G401.6 (cell line): ENCODE results near the gene ZNF860.
"Not testable (repeated sequence)": the region's sequence is repeated elsewhere in the genome, so short reads cannot be mapped to it uniquely, and the experiment has no call there.

Experiments used
- FAIRE-seq: peaks from 2 replicates; lab custom pipeline; 2012; peaks lifted over from hg19 to GRCh38; lab: Jason Lieb, UNC

ZNF860 gene

DNA sequence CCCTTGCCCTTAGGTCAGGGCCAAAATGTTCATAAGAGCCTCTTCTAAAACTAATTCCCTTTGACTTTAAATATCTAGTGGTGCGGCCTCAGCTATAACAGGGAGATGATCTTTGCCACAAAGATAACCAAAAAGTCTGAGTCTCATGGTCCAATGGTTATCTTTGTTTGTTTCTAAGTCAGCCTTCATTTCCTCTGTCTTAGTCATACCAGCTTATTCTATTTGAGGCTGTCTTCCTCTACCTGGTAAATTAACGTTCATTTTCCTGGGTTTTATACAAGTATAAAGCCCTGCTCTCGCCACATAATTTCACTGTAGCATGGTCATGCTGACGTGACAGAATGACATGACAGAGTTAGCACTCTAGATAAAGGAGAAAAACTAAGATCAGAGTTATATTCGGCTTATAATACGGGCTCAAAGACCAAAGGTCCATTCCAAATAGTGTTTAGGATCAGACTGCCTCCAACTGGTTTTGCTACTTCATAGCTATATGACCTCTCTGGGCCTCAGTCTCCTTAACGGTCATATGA, 18.4 kb downstream of the ZNF860 start:
- FAIRE-seq: no peak

DNA sequence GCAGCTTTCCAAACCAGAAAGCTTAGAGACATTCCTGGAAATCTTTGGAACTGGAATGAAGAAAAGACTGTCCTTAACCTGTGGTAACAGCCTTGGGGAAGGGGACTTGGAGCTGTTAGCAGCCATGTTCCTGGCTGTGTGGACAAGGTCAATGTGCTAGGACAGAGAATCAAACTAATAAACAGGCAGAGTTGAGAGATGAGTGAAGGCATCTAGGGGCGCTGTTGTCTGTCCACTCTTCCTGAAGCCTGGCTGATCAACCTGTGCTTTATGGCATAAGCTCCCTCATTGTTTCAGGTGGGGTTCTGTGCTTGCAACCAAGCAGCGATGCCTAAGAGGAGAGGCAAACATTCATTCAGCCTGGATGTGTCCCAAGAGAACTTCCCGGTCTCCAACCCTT, 19.3 kb downstream of the ZNF860 start:
- FAIRE-seq: no peak

DNA sequence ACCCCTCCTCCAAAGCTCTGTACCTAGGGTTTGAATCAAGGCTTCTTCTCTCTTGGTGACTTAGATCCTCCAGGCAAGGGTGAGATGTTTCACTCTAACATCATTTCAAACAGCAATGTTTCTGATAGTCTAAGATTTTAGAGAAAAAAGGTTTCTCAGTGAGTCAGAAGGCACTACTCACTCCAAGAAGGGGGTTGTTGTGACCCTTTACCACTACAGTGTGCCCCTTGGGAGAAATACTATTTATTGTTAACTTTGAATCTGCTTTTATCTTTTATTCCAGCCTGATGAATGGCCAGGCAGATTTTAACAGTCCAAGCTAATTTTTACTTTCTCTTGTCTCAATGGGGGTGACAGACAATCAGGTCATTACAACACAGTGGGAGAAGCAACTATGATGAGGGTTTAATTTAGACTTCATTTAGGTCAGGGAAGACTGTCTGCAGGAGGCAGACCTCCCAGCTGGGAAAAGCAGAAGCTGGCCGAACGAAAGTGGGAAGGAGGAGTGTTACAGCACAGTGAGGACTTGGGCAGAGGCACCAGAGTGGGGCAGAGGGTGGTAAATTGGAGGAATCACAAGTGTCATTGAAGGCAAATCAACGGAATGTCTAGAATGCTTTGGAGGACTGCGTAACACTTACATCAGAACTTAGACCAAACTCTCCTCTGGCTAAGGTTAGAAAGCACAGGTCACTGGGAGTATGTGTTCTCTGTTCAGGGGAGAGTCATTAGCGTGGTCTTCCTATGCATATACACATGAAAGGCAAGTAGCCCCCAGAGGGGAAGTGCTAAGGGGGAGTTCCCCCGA, 21.2 kb downstream of the ZNF860 start:
- no peak for FAIRE-seq

DNA sequence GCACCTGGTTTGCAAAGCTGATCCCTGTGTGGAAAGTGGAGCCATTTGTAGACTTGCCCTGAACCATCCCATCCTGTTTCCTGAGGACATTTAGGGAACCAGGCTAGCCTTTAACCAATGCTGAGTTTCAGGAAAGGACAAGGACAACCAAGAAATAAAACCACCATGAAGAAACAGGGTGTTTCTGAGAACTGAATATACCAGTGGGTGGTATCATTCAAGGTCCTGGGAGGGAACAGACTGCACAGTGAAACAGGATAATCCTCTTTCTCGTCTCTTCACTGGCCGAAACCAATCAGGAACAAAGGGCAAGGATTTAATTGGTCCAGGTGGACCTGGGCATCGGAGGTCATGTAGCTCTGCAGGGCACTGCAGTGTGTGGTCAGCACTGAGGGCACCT, 21.8 kb downstream of the ZNF860 start:
- FAIRE-seq: no peak

DNA sequence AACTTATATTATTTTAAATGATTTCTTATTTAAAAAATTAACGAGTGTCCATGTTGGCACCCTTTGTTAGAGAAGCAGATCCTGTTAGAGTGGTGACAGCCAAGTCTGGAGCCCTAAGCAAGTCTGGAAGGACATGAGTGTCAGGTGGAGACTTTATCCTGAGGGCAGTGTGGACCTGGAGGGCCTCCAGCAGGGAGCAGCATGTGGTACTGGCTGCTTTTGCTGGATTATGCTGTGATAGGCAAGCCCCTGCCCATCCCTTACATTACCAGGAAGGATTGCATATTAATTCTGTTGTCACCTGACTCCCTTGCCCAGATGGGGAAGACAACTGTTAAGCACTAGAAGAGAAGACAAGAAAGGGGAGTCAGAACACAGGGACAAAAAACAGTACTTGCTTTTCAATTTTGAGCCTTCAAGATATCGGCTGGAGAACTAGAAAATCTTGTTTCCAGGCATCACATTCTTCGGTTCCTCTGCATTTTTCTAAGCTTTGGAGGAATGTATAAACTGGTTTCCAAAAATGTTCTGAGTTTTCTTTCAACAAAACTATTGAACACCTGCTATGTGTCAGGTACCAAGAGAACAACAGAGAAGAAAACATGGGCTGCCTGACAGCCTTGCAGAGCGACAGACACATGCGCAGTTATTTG, 22.7 kb downstream of the ZNF860 start:
- no peak for FAIRE-seq

DNA sequence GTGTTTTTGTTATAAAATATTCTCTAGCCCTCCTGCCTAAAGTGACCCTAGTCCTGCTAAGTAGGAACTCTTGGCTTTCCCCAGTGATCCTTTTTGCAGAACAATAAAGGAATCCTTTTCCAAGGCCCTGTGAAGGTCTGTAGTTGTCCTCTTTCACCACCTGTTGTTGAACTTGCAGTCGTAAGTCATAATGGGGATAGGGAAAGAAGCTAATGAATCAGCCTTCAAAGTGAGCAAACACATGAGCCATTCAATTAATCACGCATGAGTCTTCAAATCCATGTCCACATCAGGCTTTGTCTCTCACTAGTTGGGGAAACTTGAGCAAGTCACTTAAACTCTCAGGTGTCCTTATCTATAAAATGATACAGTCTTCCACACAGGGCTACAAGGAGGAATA, 27.6 kb downstream of the ZNF860 start:
- no peak for FAIRE-seq

DNA sequence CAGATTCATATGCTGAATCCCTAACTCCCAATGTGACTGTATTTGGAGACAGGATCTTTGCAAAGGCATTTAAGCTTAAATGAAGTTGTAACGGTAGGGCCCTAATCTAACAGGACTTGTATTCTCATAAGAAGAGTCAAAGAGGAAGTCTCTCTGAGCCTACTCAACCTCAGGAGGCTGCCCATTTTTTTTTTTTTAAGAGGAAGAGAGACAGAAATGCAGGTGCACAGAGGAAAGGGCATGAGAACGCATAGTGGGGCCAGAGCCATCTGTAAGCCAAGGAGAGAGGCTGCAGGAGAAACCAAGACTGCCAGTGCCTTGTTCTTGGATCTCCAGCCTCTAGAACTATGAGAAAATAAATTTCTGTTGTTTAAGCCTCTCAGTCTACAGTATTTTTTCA, 28.4 kb downstream of the ZNF860 start:
- no peak for FAIRE-seq

DNA sequence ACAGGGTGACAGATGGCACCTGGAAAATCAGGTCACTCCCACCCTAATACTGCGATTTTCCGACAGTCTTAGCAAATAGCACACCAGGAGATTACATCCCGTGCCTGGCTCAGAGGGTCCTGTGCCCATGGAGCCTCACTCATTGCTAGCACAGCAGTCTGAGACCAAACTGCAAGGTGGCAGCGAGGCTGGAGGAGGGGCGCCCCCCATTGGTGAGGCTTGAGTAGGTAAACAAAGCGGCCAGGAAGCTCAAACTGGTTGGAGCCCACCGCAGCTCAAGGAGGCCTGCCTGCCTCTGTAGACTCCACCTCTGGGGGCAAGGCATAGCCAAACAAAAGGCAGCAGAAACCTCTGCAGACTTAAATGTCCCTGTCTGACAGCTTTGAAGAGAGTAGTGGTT, 29.1 kb downstream of the ZNF860 start:
- FAIRE-seq: not testable (repeated sequence)

DNA sequence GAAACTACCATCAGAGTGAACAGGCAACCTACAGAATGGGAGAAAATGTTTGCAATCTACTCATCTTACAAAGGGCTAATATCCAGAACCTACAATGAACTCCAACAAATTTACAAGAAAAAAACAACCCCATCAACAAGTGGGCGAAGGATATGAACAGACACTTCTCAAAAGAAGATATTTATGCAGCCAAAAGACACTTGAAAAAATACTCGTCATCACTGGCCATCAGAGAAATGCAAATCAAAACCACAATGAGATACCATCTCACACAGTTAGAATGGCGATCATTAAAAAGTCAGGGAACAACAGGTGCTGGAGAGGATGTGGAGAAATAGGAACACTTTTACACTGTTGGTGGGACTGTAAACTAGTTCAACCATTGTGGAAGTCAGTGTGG, 34.1 kb downstream of the ZNF860 start:
- not testable (repeated sequence) for FAIRE-seq

DNA sequence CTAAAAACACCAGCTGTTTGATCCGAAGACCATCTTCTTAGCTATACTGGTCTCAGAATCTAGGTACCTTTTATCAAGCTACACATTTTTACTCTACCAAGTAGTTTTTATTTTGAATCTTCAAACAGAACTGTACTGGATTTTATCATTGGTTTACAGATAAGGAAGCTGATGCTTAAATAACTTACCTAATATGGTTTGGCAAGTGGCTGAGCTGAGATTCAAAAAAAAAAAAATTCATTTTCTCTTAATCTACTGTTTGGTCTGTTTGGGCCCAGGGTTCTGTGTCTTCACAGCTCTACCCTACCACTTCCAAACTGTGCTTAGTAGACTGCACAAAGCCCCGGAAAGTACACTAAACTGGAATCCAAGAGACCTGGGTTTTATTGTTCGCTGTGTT, 35.7 kb downstream of the ZNF860 start:
- no peak for FAIRE-seq

DNA sequence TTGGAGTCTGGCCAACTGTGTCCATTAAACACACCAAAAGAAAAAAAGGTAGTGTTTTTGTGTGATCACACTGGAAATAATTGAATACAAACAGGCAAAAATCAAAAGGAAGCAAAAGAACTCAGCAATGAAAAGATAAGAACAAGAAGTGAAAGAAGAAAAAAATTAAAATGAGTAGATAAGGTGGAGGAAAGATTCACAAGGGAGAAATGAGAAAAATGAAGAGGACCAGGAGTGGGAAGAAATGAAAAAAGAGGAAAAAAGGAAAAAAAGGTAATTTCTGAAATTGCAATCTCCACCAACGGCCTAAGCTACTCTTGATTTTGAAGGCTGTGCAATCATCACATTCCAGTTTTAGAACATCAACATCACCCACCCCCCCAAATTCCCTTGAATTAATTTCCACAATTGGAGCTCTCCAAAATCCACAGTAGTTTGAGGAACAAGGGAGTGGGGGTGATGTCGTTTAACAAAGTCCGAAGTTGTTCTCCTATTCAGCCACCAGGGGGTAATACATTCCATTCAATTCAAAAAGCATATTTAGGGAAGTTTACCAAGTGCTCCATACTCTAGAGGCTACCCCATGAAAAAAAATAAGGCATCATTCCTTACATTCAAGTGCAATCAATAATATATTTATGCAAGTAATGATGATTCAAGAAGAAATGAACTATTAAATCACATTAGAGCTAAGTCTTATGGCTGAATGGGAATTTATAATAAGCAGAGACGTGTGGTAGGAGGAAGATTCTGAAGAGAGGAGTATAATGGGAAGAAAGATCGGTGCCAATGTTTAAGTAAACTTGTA, 37.4 kb downstream of the ZNF860 start:
- FAIRE-seq: peak; percentile 96

DNA sequence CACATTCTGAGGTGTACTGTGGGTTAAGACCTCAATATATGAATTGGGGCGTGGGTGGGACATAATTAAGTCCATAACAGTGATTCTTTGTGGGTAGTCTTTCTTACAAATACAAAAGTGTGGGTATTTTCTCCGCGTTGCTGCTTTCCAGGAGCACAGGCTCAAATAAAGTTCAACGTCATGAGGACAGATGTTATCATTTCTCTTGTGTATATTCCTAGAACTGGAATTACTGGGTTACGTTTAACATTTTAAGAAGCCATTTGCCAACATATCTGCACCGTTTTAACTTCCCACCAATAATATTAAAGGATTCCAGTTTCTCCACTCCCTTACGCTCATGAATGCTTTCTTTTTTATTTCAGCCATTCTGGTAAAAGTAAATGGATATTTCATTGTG, 39.6 kb downstream of the ZNF860 start:
- no peak for FAIRE-seq

DNA sequence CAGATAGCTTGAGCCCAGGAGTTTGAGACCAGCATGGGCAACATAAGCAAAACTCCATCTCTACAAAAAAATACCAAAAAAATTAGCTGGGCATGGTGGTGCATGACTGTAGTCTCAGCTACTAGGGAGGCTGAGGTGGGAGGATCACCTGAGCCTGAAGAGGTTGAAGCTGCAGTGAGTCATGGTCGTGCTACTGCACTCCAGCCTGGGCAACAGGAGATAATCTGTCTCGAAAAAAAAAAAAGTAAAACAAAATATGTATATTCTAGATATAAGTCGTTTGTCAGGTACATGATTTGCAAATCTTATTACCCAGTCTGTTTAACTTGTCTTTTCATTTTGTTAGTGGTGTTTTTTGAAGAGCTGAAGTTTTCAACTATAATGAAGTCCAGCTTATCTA, 40.2 kb downstream of the ZNF860 start:
- no peak for FAIRE-seq

DNA sequence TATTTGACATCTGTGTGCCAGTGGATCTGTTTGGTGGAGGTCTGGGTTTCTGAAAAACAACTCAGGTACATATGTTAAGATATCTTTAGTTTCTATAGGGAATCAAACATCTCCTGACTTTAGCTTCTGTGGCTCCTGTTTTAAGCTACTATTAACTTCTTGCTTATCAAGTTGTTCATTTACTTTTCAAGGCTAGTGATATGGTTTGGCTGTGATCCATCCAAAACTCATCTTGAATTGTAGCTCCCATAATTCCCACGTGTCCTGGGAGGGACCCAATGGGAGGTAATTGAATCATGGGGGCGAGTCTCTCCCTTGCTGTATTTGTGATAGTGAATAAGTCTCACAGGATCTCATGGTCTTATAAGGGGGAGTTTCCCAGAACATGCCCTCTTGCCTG, 41.4 kb downstream of the ZNF860 start:
- no peak for FAIRE-seq

DNA sequence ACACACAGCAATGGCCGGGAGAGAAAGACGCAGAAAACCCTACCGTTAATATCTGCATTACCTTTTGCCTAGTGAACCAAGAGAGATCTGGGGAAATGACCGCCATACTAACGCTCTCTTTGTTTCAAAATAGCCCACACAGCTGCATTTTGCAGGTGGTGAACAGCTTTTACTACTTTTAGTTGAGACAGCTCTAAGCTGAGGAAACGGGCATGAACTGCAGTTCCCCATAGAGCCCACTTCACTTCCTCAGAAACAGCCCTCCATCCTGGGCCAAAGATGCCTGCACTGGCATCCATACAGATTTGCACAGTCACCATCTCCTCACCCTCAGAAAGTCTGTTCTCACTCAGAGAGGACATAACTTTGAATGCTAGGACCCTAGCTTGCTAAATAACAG, 45.0 kb downstream of the ZNF860 start:
- no peak for FAIRE-seq

DNA sequence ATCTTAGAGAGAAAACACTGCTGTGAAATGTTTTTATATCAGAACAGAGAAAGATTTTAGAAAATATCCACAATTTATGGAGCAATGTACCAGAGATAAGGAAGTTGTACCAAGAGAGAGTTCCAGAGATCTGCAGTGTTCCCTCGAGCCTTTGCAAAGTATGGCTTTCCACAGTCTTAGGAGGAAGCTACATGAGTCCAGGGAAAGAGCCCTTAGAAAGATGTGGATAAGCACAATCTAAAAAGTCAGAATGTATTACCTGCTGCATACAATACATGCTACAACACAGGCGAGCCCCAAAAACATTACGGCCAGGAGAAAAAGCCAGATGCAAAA, 56.4 kb downstream of the ZNF860 start:
- no peak for FAIRE-seq

DNA sequence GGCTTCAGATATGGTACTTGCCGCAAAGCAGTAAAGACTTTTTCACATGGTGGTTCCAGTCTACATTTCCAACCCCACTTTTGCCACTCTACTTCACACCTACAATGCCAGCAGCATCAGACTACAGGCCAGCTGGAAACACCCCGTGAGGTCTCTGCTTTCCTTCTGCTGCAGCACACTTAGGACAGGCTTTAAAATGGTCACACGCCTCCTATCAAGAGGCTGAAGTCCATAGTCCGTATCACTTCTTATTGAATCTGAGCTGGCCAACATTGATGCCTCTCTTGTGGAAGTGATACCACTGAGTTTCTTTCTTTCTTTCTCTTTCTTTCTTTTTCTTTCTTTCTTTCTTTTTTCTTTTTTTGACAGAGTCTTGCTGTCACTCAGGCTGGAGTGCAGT, 59.8 kb downstream of the ZNF860 start:
- FAIRE-seq: no peak
